HG03159 (cell line): Measurements from ENCODE around the gene NDUFS7.
"Not testable (repeated sequence)": the region's sequence is repeated elsewhere in the genome, so short reads cannot be mapped to it uniquely, and the experiment has no call there.

ENCODE experiments used
- ATAC-seq: cut with Tn5 transposase; IDR thresholded peaks from one replicate; pipeline ENCODE4 v1.9.1; 2021; ENCODE audit warnings: mild to moderate bottlenecking, moderate library complexity; ENCODE audit not compliant: unreplicated experiment

Gene NDUFS7

GRCh38 chr19:1416014-1416841, 32.5 kb downstream of the NDUFS7 start:
- ATAC-seq, result no peak

GRCh38 chr19:1417145-1417544, 33.4 kb downstream of the NDUFS7 start:
- no peak for ATAC-seq

GRCh38 chr19:1417681-1418495, 34.2 kb downstream of the NDUFS7 start:
- ATAC-seq, result no peak

GRCh38 chr19:1418496-1418775, 34.7 kb downstream of the NDUFS7 start:
- ATAC-seq, result no peak

- ATAC-seq, result no peak
Measured at GRCh38 chr19:1418951-1419738, 35.4 kb downstream of the NDUFS7 start.

GRCh38 chr19:1420085-1420484, 36.4 kb downstream of the NDUFS7 start:
- not testable (repeated sequence) for ATAC-seq

GRCh38 chr19:1420590-1420989, 36.9 kb downstream of the NDUFS7 start:
- ATAC-seq, result no peak

- no peak for ATAC-seq
Measured at GRCh38 chr19:1421218-1421957, 37.7 kb downstream of the NDUFS7 start.

- ATAC-seq, result no peak
Measured at GRCh38 chr19:1421958-1422305, 38.2 kb downstream of the NDUFS7 start.

- ATAC-seq, result no peak
Measured at GRCh38 chr19:1422360-1422759, 38.7 kb downstream of the NDUFS7 start.

GRCh38 chr19:1422943-1423342, 39.2 kb downstream of the NDUFS7 start:
- no peak for ATAC-seq

- ATAC-seq, result no peak
Measured at GRCh38 chr19:1423436-1424191, 39.9 kb downstream of the NDUFS7 start.

- ATAC-seq, result no peak
Measured at GRCh38 chr19:1424192-1424955, 40.7 kb downstream of the NDUFS7 start.

- ATAC-seq, result no peak
Measured at GRCh38 chr19:1425102-1425837, 41.6 kb downstream of the NDUFS7 start.

- ATAC-seq, result no peak
Measured at GRCh38 chr19:1425902-1426301, 42.2 kb downstream of the NDUFS7 start.

- no peak for ATAC-seq
Measured at GRCh38 chr19:1426736-1427135, 43.0 kb downstream of the NDUFS7 start.

GRCh38 chr19:1427221-1427920, 43.7 kb downstream of the NDUFS7 start:
- ATAC-seq, result no peak

- ATAC-seq, result no peak
Measured at GRCh38 chr19:1428738-1429391, 45.2 kb downstream of the NDUFS7 start.
